GM19324 (cell line): ENCODE measurements around the gene KCND3.
"Not testable (repeated sequence)": the region's sequence is repeated elsewhere in the genome, so short reads cannot be mapped to it uniquely, and the experiment has no call there.

ENCODE experiments used
- ATAC-seq: cut with Tn5 transposase; IDR thresholded peaks from one replicate; pipeline ENCODE4 v1.9.1; 2021; ENCODE audit warnings: mild to moderate bottlenecking, moderate library complexity; ENCODE audit not compliant: unreplicated experiment, low FRiP score

Gene KCND3

DNA sequence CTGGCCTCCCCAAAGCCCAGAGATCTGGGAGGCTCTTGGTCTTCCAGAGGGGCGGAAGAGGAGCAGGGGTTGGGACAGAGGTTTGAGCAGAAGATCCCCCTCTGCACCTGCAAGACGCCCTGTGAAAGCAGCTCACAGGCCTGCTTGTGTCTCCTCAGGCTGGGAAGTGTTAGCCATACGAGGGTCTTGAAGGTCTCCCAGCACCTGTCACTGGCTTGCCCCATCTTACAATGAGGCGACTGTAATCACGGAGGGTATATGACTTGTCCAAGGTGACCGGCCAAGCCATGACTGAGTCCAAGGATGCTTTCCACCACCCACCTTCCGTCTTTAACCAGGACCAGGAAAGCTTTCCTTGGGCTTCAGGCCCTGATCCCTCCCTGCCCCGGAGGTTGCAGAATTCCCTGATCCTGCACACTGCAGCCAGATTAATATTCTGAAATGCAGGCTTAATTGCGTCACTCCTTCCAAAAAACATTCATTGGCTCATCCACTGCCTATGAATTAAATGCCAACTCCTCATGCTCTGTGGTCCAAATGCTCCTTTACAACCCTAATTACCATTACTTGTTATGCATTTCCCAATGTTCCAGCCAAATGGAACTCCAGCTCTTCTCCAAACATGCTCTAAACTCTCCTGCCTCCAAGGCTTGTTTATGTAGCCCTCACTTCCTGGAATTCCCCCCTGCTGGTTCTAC lies 169.8 kb downstream of the KCND3 start:
- ATAC-seq, result no peak

DNA sequence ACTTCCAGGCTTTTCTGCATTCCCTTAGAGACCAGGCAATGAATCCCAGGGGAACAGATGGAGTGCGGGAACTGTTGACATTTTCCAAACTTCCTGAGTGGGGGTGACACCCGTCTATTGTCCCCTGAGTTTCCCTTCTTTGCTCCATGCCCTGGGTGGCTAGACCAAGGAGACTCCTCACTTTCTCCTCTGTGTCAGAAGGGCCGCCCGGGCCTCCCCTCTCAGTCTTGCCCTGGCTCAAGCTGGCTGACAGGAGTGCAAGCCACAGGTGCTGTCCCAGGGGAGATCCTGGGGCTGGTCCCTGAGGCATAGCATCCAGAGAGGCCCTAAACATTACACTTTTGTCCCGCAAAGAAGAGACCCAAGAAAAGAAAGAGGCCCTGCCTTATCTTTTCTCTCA lies 170.9 kb downstream of the KCND3 start:
- no peak for ATAC-seq

DNA sequence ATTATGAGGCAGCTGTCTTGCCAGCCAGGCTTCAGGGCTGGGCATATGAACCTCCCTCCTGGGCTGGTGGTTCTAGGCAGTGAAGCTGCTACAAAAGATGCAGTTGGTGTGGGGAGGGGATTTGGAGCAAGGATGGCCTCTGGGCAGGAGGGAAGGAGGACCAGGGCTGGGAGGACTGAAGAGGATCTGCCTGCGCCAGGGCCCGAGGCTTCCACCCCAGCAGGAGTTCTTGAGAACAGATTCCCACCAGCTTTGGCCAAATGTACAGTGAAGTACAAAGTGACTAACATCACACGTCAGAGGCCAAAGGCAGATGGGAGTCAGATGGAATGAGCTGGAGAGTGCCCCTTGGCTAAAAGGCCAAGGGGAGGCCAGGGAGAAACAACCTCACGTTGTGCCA lies 171.4 kb downstream of the KCND3 start:
- ATAC-seq, result no peak

- no peak for ATAC-seq
Measured at GRCh38 chr1:111814642-111815041, 174.8 kb downstream of the KCND3 start.

DNA sequence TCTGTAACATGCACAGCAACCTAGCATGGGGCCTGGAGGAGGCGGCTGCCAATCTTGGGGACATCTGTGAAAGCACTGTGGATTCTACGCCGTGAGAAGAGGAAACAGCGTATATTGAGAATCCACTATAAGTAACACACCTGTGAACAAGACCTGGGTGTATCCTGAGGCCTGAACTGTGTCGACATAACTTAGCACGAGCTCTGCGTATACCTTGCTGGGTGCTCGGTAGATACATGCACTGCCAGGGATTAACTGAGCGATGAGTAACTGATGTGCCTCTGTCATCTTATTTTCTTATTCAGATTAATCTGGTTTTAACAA lies 175.2 kb downstream of the KCND3 start:
- ATAC-seq, result no peak

GRCh38 chr1:111813440-111814304 lies 175.8 kb downstream of the KCND3 start:
- ATAC-seq, result no peak

- no peak for ATAC-seq
Measured at GRCh38 chr1:111812306-111812705, 177.2 kb downstream of the KCND3 start.

GRCh38 chr1:111811891-111812290 lies 177.6 kb downstream of the KCND3 start:
- ATAC-seq, result no peak

- ATAC-seq, result no peak
Measured at GRCh38 chr1:111805251-111805650, 184.2 kb downstream of the KCND3 start.

DNA sequence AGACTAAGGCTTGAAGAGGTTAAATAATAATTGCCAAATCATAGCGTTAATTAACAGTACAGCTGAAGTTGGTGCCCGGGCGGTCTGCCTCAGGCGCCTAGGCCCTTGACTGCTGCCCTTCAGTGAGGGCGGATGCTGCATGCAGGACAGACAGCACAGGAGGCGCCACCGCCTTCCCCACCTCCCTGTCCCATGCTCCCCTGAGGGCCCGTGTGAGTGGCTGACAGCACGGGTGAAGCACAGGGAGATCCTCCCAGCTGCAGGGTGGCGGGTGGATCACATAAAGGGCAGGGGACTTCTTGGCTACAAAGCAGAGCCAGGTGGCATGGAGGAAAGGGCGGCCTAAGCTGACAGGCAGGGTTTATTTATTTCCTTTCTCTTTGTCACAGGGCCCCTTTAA lies 184.7 kb downstream of the KCND3 start:
- no peak for ATAC-seq

GRCh38 chr1:111803951-111804350 lies 185.5 kb downstream of the KCND3 start:
- ATAC-seq, result no peak

DNA sequence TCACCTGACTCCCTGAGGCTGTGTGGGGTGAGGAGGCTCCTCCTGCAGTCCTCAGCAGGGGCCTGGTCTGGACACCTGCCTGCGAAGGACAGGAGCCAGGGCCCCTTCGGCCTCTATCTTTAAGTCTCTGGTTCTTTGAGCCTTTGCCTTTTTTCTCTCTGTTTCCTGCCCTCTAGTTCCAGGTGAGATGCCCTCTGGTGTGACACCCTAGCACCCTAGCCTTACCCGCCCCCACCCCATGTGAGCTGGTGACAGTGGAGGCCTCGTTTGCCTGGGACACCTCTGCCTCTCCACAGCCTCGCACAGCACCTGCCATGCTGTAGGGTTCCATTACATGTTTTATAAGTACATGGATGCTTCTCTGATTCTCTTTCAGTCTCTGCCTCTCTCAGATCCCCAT lies 186.5 kb downstream of the KCND3 start:
- no peak for ATAC-seq

DNA sequence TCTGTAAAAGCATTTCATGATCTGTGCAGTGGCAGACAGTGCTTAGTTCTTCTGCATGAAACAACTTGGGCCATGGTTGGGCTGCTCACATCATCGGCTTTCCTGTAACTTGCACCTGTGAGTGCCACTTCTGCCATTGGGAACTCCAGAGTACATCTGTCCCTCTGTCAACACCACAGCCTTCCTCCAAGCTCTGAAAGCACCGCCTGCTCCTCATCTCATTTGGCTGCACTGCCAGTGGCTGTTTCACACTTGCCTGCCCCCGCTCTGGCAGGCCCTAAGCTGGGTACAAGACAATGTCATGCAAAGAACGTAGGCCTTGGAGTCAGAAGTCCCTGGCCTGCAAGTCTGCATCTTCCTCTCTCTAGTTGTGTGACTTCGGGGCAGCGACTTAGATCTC lies 187.4 kb downstream of the KCND3 start:
- no peak for ATAC-seq

DNA sequence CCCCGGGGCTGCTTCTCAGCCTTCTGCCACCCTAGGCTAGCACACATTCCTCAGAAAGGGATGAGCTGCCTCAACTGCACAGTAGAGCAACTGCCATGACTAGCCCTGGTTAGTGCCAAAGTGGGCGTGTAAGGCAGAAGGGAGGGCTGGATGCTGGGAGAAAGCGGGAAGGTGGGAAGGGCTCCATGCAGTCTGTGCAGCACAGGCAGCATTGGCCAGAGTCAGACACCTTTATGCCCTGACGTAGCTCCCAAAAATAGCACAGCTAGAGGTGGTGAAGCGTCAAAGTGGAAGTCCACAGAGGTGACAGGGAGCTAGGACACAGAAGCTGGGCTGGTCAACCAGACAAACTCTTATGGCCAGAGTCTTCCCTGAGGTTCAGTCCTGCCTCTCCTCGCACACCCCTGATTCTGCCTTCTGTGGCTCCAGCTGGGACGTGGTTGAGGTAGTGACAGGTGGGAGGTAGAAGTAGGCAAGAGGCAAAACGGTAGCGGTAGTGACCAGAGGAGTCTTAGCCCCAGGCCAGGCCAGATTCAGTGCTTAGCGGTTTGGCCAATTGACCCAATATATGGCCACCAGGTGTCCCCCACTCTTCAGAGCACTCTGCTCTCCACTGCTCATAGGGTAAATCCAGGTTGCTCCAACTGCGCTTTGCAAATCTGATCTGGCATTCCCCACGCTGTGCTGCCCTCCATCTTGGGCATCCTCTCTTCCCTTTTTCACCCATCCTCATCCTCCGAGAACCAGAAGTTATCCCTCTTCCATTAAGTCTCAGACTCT lies 188.2 kb downstream of the KCND3 start:
- no peak for ATAC-seq

- not testable (repeated sequence) for ATAC-seq
Measured at GRCh38 chr1:111799722-111800121, 189.7 kb downstream of the KCND3 start.

GRCh38 chr1:111798580-111798979 lies 190.9 kb downstream of the KCND3 start:
- no peak for ATAC-seq

- ATAC-seq, result no peak
Measured at GRCh38 chr1:111795401-111795800, 194.1 kb downstream of the KCND3 start.

DNA sequence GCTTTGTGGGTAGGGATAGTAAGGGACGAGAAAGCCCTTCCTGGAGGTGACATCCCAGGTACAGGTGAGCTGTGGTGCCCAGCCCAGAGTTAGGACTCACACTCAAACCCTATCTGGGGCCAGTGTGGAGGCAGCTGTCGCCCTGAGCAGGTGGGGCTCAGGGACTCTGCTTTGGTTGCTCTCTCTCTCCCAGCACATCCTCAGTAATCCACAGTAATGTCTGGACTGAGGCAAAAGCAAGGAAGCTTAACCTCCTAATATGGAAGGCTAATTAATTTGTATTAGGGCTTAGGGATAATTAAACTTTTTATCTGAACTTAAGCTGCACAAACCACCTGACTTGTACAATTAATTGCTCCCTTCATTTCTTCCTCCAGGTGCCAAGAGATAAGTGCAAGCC lies 195.5 kb downstream of the KCND3 start:
- ATAC-seq, result no peak

- no peak for ATAC-seq
Measured at GRCh38 chr1:111792249-111792648, 197.2 kb downstream of the KCND3 start.

GRCh38 chr1:111791776-111792175 lies 197.7 kb downstream of the KCND3 start:
- no peak for ATAC-seq

- no peak for ATAC-seq
Measured at GRCh38 chr1:111789666-111790316, 199.7 kb downstream of the KCND3 start.
